Measurements from ENCODE around the gene UBE3C.
A peak's percentile ranks its signal among the peaks of the same experiment; 100 is the strongest.
"Not testable (repeated sequence)": the region's sequence is repeated elsewhere in the genome, so short reads cannot be mapped to it uniquely, and the experiment has no call there.

UBE3C gene

GRCh38 chr7:157241631-157242030 lies 102.9 kb downstream of the UBE3C start:
- DNase-seq: no peak

GRCh38 chr7:157244516-157245294 lies 106.0 kb downstream of the UBE3C start:
- no peak for DNase-seq

GRCh38 chr7:157246052-157246451 lies 107.3 kb downstream of the UBE3C start:
- DNase-seq: no peak

GRCh38 chr7:157248659-157249058 lies 109.9 kb downstream of the UBE3C start:
- no peak for DNase-seq

- DNase-seq: no peak
Observed at GRCh38 chr7:157250605-157251228, 112.0 kb downstream of the UBE3C start.

- DNase-seq: not testable (repeated sequence)
Observed at GRCh38 chr7:157251817-157252216, 113.1 kb downstream of the UBE3C start.

GRCh38 chr7:157253850-157254249 lies 115.1 kb downstream of the UBE3C start:
- DNase-seq: no peak

- DNase-seq: not testable (repeated sequence)
Observed at GRCh38 chr7:157254781-157255180, 116.1 kb downstream of the UBE3C start.

- no peak for DNase-seq
Observed at GRCh38 chr7:157255201-157255606, 116.5 kb downstream of the UBE3C start.

- no peak for DNase-seq
Observed at GRCh38 chr7:157263156-157263555, 124.4 kb downstream of the UBE3C start.

- DNase-seq: no peak
Observed at GRCh38 chr7:157265051-157265450, 126.3 kb downstream of the UBE3C start.

- no peak for DNase-seq
Observed at GRCh38 chr7:157266272-157266671, 127.5 kb downstream of the UBE3C start.

GRCh38 chr7:157267516-157267915 lies 128.8 kb downstream of the UBE3C start:
- no peak for DNase-seq

GRCh38 chr7:157267956-157268355 lies 129.2 kb downstream of the UBE3C start:
- DNase-seq: no peak

- no peak for DNase-seq
Observed at GRCh38 chr7:157268540-157268939, 129.8 kb downstream of the UBE3C start.

- no peak for DNase-seq
Observed at GRCh38 chr7:157269341-157270059, 130.8 kb downstream of the UBE3C start.

GRCh38 chr7:157270060-157270444 lies 131.3 kb downstream of the UBE3C start:
- no peak for DNase-seq

GRCh38 chr7:157271315-157271990 lies 132.7 kb downstream of the UBE3C start:
- no peak for DNase-seq

- DNase-seq: no peak
Observed at GRCh38 chr7:157271991-157272324, 133.2 kb downstream of the UBE3C start.

- no peak for DNase-seq
Observed at GRCh38 chr7:157272351-157273207, 133.9 kb downstream of the UBE3C start.

- DNase-seq: peak; percentile 44
Observed at GRCh38 chr7:157273208-157274093, 134.7 kb downstream of the UBE3C start.

All from GDM1 (cell line).